Panc1 (cell line): ENCODE results near the gene OR10H3.

ENCODE experiments used
- TF ChIP-seq, protein P1 (sequence below): fragments of 450-650 bp; IDR thresholded peaks from 2 replicates; pipeline ENCODE4 v1.5.1; 2017; ENCODE audit warnings: mild to moderate bottlenecking
- TF ChIP-seq, protein P2 (sequence below), 2 experiments: IDR thresholded peaks; 2 replicates each; pipeline ENCODE4 v1.6.1; 2011 to 2012; ENCODE audit warnings: low read depth in 2 of 2, control low read depth in 1 of 2, low read length in 1 of 2, mild to moderate bottlenecking in 1 of 2, moderate library complexity in 1 of 2; ENCODE audit not compliant: insufficient read depth in 1 of 2

DNA sequence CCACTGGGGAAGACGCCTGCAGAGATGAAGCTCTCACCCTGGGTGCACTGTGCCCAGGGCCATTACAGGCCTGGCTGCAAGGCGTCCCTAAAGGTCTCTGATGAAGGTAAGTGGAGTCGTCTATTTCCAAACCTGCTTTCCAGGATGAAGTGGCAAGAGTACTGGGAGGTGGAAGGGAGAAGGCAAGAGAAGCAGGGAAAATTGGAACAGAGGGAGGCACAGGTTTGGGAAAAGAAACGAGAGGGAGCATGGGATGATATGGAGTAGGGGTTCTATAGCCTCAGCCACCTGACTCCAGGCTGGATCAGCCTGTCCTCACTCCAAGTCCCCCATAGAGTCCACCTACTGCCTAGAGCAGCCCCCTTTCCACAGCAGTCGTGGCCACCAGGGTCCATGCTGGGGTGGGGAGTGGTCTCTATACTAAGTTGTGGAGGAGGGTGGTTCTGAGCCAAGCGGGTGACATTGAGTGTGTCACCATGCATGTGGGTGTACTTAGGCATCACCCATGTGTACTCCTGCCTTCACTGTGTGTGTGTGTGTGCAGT is 49.9 kb downstream of the OR10H3 start, which contains the start of gene OR10H5:
- TF ChIP-seq, protein P1, sequence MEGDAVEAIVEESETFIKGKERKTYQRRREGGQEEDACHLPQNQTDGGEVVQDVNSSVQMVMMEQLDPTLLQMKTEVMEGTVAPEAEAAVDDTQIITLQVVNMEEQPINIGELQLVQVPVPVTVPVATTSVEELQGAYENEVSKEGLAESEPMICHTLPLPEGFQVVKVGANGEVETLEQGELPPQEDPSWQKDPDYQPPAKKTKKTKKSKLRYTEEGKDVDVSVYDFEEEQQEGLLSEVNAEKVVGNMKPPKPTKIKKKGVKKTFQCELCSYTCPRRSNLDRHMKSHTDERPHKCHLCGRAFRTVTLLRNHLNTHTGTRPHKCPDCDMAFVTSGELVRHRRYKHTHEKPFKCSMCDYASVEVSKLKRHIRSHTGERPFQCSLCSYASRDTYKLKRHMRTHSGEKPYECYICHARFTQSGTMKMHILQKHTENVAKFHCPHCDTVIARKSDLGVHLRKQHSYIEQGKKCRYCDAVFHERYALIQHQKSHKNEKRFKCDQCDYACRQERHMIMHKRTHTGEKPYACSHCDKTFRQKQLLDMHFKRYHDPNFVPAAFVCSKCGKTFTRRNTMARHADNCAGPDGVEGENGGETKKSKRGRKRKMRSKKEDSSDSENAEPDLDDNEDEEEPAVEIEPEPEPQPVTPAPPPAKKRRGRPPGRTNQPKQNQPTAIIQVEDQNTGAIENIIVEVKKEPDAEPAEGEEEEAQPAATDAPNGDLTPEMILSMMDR: no peak
- TF ChIP-seq, protein P2, sequence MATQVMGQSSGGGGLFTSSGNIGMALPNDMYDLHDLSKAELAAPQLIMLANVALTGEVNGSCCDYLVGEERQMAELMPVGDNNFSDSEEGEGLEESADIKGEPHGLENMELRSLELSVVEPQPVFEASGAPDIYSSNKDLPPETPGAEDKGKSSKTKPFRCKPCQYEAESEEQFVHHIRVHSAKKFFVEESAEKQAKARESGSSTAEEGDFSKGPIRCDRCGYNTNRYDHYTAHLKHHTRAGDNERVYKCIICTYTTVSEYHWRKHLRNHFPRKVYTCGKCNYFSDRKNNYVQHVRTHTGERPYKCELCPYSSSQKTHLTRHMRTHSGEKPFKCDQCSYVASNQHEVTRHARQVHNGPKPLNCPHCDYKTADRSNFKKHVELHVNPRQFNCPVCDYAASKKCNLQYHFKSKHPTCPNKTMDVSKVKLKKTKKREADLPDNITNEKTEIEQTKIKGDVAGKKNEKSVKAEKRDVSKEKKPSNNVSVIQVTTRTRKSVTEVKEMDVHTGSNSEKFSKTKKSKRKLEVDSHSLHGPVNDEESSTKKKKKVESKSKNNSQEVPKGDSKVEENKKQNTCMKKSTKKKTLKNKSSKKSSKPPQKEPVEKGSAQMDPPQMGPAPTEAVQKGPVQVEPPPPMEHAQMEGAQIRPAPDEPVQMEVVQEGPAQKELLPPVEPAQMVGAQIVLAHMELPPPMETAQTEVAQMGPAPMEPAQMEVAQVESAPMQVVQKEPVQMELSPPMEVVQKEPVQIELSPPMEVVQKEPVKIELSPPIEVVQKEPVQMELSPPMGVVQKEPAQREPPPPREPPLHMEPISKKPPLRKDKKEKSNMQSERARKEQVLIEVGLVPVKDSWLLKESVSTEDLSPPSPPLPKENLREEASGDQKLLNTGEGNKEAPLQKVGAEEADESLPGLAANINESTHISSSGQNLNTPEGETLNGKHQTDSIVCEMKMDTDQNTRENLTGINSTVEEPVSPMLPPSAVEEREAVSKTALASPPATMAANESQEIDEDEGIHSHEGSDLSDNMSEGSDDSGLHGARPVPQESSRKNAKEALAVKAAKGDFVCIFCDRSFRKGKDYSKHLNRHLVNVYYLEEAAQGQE (IDR thresholded peaks at IDR 0.05; ENCODE audit: insufficient read depth in 1 of 2, low read depth in 2 of 2, low read length in 1 of 2): no peak
